OCI-LY3 (cell line): ENCODE results near the gene SEMA5A.

ENCODE experiments used
- H2AFZ ChIP-seq: fragments of 200-600, 300-600 bp; shearing (Covaris generic); 2 replicates; pipeline ENCODE4 v1.6.0; 2014; ENCODE audit warnings: antibody characterized with exemption, low read depth, low read length
- H3K27ac ChIP-seq: fragments of 200-600, 300-600 bp; sonication (generic); 2 replicates; pipeline ENCODE4 v1.5.1; 2014; ENCODE audit warnings: mild to moderate bottlenecking, low read length, moderate library complexity, mixed read lengths
- H3K27me3 ChIP-seq: fragments of 200-600, 300-600 bp; sonication (generic); 2 replicates; pipeline ENCODE4 v1.6.1; 2014; ENCODE audit warnings: low read depth, low read length, mixed read lengths
- H3K36me3 ChIP-seq: fragments of 200-600, 300-600 bp; sonication (generic); replicated peaks from 2 replicates; pipeline ENCODE3; 2014; ENCODE audit warnings: low read depth, low read length, mixed read lengths
- H3K4me1 ChIP-seq: fragments of 300-600, 200-600 bp; sonication (generic); 2 replicates; pipeline ENCODE4 v1.6.1; 2014; ENCODE audit warnings: low read length, mixed read lengths
- H3K4me2 ChIP-seq: fragments of 200-600, 300-600 bp; sonication (generic); 2 replicates; pipeline ENCODE4 v1.6.1; 2014; ENCODE audit warnings: low read length, mixed read lengths
- H3K4me3 ChIP-seq: fragments of 300-600, 200-600 bp; sonication (generic); 2 replicates; pipeline ENCODE4 v1.5.1; 2014; ENCODE audit warnings: antibody characterized with exemption, mild to moderate bottlenecking, low read length, moderate library complexity
- H3K79me2 ChIP-seq: fragments of 300-600, 200-600 bp; shearing (Covaris generic); 2 replicates; pipeline ENCODE4 v1.6.1; 2014; ENCODE audit warnings: mild to moderate bottlenecking, low read length, mixed read lengths
- H3K9ac ChIP-seq: fragments of 300-600, 200-600 bp; shearing (Covaris generic); 2 replicates; pipeline ENCODE4 v1.6.0; 2014; ENCODE audit warnings: mild to moderate bottlenecking, low read length, moderate library complexity
- H3K9me3 ChIP-seq: fragments of 200-600, 300-600 bp; shearing (Covaris generic); 2 replicates; pipeline ENCODE4 v1.6.1; 2014; ENCODE audit warnings: low read length, mixed read lengths; ENCODE audit not compliant: insufficient read depth
- H4K20me1 ChIP-seq: fragments of 200-600, 300-600 bp; sonication (generic); 2 replicates; pipeline ENCODE4 v1.6.1; 2016; ENCODE audit warnings: low read length, mixed read lengths; ENCODE audit not compliant: insufficient read depth
- EZH2phosphoT487 ChIP-seq: fragments of 200-600 bp; shearing (Covaris generic); IDR thresholded peaks from 2 replicates; pipeline ENCODE4 v1.6.1; 2018; ENCODE audit warnings: antibody characterized with exemption, mixed run types, low read depth
- TF ChIP-seq, protein P1 (sequence below): fragments of 200-600, 300-600 bp; sonication (generic); IDR thresholded peaks from 2 replicates; pipeline ENCODE4 v1.5.1; 2014; ENCODE audit warnings: antibody characterized with exemption, low read length, low read depth

The SEMA5A gene

GRCh38 chr5:9415566-9415965, 130.3 kb downstream of the SEMA5A start:
- TF ChIP-seq EZH2phosphoT487: no peak
- TF ChIP-seq, protein P1, sequence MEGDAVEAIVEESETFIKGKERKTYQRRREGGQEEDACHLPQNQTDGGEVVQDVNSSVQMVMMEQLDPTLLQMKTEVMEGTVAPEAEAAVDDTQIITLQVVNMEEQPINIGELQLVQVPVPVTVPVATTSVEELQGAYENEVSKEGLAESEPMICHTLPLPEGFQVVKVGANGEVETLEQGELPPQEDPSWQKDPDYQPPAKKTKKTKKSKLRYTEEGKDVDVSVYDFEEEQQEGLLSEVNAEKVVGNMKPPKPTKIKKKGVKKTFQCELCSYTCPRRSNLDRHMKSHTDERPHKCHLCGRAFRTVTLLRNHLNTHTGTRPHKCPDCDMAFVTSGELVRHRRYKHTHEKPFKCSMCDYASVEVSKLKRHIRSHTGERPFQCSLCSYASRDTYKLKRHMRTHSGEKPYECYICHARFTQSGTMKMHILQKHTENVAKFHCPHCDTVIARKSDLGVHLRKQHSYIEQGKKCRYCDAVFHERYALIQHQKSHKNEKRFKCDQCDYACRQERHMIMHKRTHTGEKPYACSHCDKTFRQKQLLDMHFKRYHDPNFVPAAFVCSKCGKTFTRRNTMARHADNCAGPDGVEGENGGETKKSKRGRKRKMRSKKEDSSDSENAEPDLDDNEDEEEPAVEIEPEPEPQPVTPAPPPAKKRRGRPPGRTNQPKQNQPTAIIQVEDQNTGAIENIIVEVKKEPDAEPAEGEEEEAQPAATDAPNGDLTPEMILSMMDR: no peak
- no peaks in the 10 kb centered on the region for H3K9me3 ChIP-seq

GRCh38 chr5:9415091-9415490, 130.8 kb downstream of the SEMA5A start:
- no peak overlapping the region for H3K27ac ChIP-seq

More at GRCh38 chr5:9415566-9415965, 130.3 kb downstream of the SEMA5A start:
- no peaks in the 10 kb centered on the region for H3K36me3 ChIP-seq
- H3K79me2 ChIP-seq: no peaks in the 10 kb centered on the region
- H3K27me3 ChIP-seq: no peaks in the 10 kb centered on the region
- no peak overlapping the region for H2AFZ ChIP-seq
- H3K9ac ChIP-seq: no peak overlapping the region
- H4K20me1 ChIP-seq: no peaks in the 10 kb centered on the region
- no peak overlapping the region for H3K4me2 ChIP-seq
- H3K4me1 ChIP-seq: no peaks in the 10 kb centered on the region
- no peak overlapping the region for H3K27ac ChIP-seq
- H3K4me3 ChIP-seq: no peak overlapping the region

GRCh38 chr5:9411142-9411541, 134.7 kb downstream of the SEMA5A start:
- Histone ChIP-seq H3K27ac (no peak overlapping the region), H3K4me3 (no peak overlapping the region), H3K9me3 (no peaks in the 10 kb centered on the region), H3K36me3 (no peaks in the 10 kb centered on the region), H3K9ac (no peak overlapping the region), H3K4me2 (no peak overlapping the region), H3K79me2 (no peaks in the 10 kb centered on the region), H3K27me3 (no peaks in the 10 kb centered on the region), H2AFZ (no peak overlapping the region), H3K4me1 (no peaks in the 10 kb centered on the region), H4K20me1 (no peaks in the 10 kb centered on the region)
- TF ChIP-seq EZH2phosphoT487: no peak
- TF ChIP-seq, protein P1: no peak

More at GRCh38 chr5:9415091-9415490, 130.8 kb downstream of the SEMA5A start:
- Histone ChIP-seq H3K9ac (no peak overlapping the region), H3K4me2 (no peak overlapping the region), H3K79me2 (no peaks in the 10 kb centered on the region), H3K9me3 (no peaks in the 10 kb centered on the region), H3K4me1 (no peaks in the 10 kb centered on the region), H4K20me1 (no peaks in the 10 kb centered on the region), H3K4me3 (no peak overlapping the region), H3K36me3 (no peaks in the 10 kb centered on the region), H3K27me3 (no peaks in the 10 kb centered on the region), H2AFZ (no peak overlapping the region)
- TF ChIP-seq EZH2phosphoT487: no peak
- TF ChIP-seq, protein P1: no peak

GRCh38 chr5:9409413-9409960, 136.4 kb downstream of the SEMA5A start:
- TF ChIP-seq, protein P1: no peak
- TF ChIP-seq EZH2phosphoT487: no peak
- Histone ChIP-seq H2AFZ (no peak overlapping the region), H3K27me3 (no peaks in the 10 kb centered on the region), H3K9me3 (no peaks in the 10 kb centered on the region), H3K9ac (no peak overlapping the region), H3K27ac (no peak overlapping the region), H3K4me3 (no peak overlapping the region), H3K4me2 (no peak overlapping the region), H3K79me2 (no peaks in the 10 kb centered on the region), H3K36me3 (no peaks in the 10 kb centered on the region), H3K4me1 (no peaks in the 10 kb centered on the region; the same call in 1 of the 2 replicates), H4K20me1 (no peaks in the 10 kb centered on the region)
